AG04450 (cell line): ENCODE results near the gene POU3F2. TPM values are rescaled to one million over a fixed set of nuclear protein-coding genes. Genes with fewer than 3 reads are reported as not detected.

Source experiments
- CTCF ChIA-PET: fragments of 300-600, 350-600 bp; formaldehyde crosslinking; extraction: SDS; loops from one replicate; lab custom pipeline; 2022; ENCODE audit warnings: antibody characterized with exemption, inconsistent platforms; lab: Charles Lee
- POLR2A ChIA-PET: fragments of 350-600 bp; formaldehyde crosslinking; extraction: SDS; loops from one replicate; lab custom pipeline; 2021; ENCODE audit warnings: antibody characterized with exemption, inconsistent platforms; lab: Yijun Ruan, JAX
- DNase-seq: peaks from one replicate; pipeline ENCODE4 v3.0.0-alpha.2; 2011; ENCODE audit warnings: low read depth, low spot score
- H3K27ac ChIP-seq: one replicate; pipeline ENCODE4 v1.5.1; 2012; ENCODE audit warnings: low read depth, low read length, control low read depth
- H3K27me3 ChIP-seq: one replicate; pipeline ENCODE4 v1.6.0; 2012; ENCODE audit warnings: low read length; ENCODE audit not compliant: control insufficient read depth, insufficient read depth
- H3K4me3 ChIP-seq: 2 replicates; pipeline ENCODE4 v1.5.1; 2011; ENCODE audit warnings: mild to moderate bottlenecking, low read depth, low read length, control low read depth
- H3K9me3 ChIP-seq: 2 replicates; pipeline ENCODE4 v1.5.1; 2012; ENCODE audit warnings: low read length; ENCODE audit not compliant: control insufficient read depth, insufficient read depth
- CTCF ChIP-seq: IDR thresholded peaks from 2 replicates; pipeline ENCODE4 v1.5.1; 2011; ENCODE audit warnings: low read depth, low read length, control low read depth, inconsistent platforms
- polyA plus RNA-seq: library from polyadenylated mRNA; depleted of rRNA; stranded (reverse); fragments of >200 nt; gene quantifications from 2 replicates; pipeline ENCODE4 v1.2.3, GENCODE V29; 2011

Gene POU3F2
- polyA plus RNA-seq, 1 experiment = not detected

GRCh38 chr6:98843271-98844243 lies 9.2 kb downstream of the POU3F2 start:
- no peak overlapping the region for H3K4me3 ChIP-seq
- CTCF ChIA-PET = interaction anchor here (0.9 to 3.9 kb wide), 4 partner anchors 9 to 1406 kb away, joined by 5 to 30 read pairs (median 18); partner anchors contain the start of gene POU3F2
- peaks cover 89% of the 10 kb centered on the region for H3K27me3 ChIP-seq
- no peak for DNase-seq
- H3K27ac ChIP-seq = no peak overlapping the region
- no peak for TF ChIP-seq CTCF
- no peaks in the 10 kb centered on the region; the same call in 1 of the 2 replicates for H3K9me3 ChIP-seq
- POLR2A ChIA-PET = no interaction called here

- H3K27me3 ChIP-seq = peaks cover 88% of the 10 kb centered on the region
- H3K9me3 ChIP-seq = no peaks in the 10 kb centered on the region; the same call in 1 of the 2 replicates
- DNase-seq = no peak
- H3K4me3 ChIP-seq = no peak overlapping the region
- no peak overlapping the region for H3K27ac ChIP-seq
- TF ChIP-seq CTCF = no peak
- CTCF ChIA-PET = interaction anchor here (0.7 to 3.9 kb wide), 6 partner anchors 10 to 1407 kb away, joined by 4 to 30 read pairs (median 10); partner anchors contain the start of gene POU3F2
- POLR2A ChIA-PET = no interaction called here
Observed at GRCh38 chr6:98844244-98845210, 10.2 kb downstream of the POU3F2 start.

- peak; percentile 95 for TF ChIP-seq CTCF
- CTCF ChIA-PET = interaction anchor here (0.6 to 3.9 kb wide), 15 partner anchors 9 to 1405 kb away, joined by 3 to 30 read pairs (median 3); partner anchors contain the start of gene POU3F2
Observed at GRCh38 chr6:98845211-98846020, 11.0 kb downstream of the POU3F2 start.

GRCh38 chr6:98846021-98846380 lies 11.6 kb downstream of the POU3F2 start:
- Histone ChIP-seq H3K4me3 (no peak overlapping the region), H3K27me3 (peaks cover 74% of the 10 kb centered on the region), H3K9me3 (no peaks in the 10 kb centered on the region; the same call in 1 of the 2 replicates), H3K27ac (no peak overlapping the region)
- ChIA-PET POLR2A (no interaction called here), CTCF (interaction anchor here (0.6 to 3.9 kb wide), 14 partner anchors 11 to 1406 kb away, joined by 3 to 30 read pairs (median 4); partner anchors contain the start of gene POU3F2)
- TF ChIP-seq CTCF = no peak
- no peak for DNase-seq

More at GRCh38 chr6:98845211-98846020, 11.0 kb downstream of the POU3F2 start:
- H3K27ac ChIP-seq = no peak overlapping the region
- POLR2A ChIA-PET = no interaction called here
- H3K4me3 ChIP-seq = peak overlapping the region; percentile 10; the same call in 1 of the 2 replicates
- H3K27me3 ChIP-seq = peaks cover 80% of the 10 kb centered on the region
- no peaks in the 10 kb centered on the region; the same call in 1 of the 2 replicates for H3K9me3 ChIP-seq
- DNase-seq = peak; percentile 50
